HUES48 (cell line): ENCODE measurements around the gene PRKCA.

Source experiments
- H3K27ac ChIP-seq: one replicate; pipeline ENCODE4 v1.7.0; 2013; ENCODE audit warnings: low read depth, low read length, inconsistent platforms
- H3K27me3 ChIP-seq: 2 replicates; pipeline ENCODE4 v1.6.1; 2013; ENCODE audit warnings: mild to moderate bottlenecking, low read length; ENCODE audit not compliant: control insufficient read depth, insufficient read depth
- H3K36me3 ChIP-seq: 2 replicates; pipeline ENCODE4 v1.6.1; 2013; ENCODE audit warnings: low read length; ENCODE audit not compliant: control insufficient read depth, insufficient read depth
- H3K4me1 ChIP-seq: 2 replicates; pipeline ENCODE4 v1.6.1; 2013; ENCODE audit warnings: mild to moderate bottlenecking, low read length; ENCODE audit not compliant: control insufficient read depth, insufficient read depth
- H3K4me3 ChIP-seq: 2 replicates; pipeline ENCODE4 v1.5.1; 2013; ENCODE audit warnings: mild to moderate bottlenecking, low read depth, low read length
- H3K9ac ChIP-seq: 2 replicates; pipeline ENCODE4 v1.6.1; 2013; ENCODE audit warnings: mild to moderate bottlenecking, low read depth, low read length, moderate library complexity
- H3K9me3 ChIP-seq: 2 replicates; pipeline ENCODE4 v1.6.1; 2013; ENCODE audit warnings: low read length; ENCODE audit not compliant: control insufficient read depth, insufficient read depth

Gene PRKCA

GRCh38 chr17:66415366-66416206 is 113.2 kb downstream of the PRKCA start:
- Histone ChIP-seq H3K27ac (no peak overlapping the region), H3K4me1 (peaks cover 2% of the 10 kb centered on the region; the same call in 1 of the 2 replicates), H3K27me3 (no peaks in the 10 kb centered on the region), H3K36me3 (no peaks in the 10 kb centered on the region), H3K9me3 (no peaks in the 10 kb centered on the region), H3K4me3 (no peak overlapping the region), H3K9ac (no peak overlapping the region)

- no peak overlapping the region for H3K27ac ChIP-seq
- no peaks in the 10 kb centered on the region for H3K9me3 ChIP-seq
- H3K4me1 ChIP-seq = peaks cover 9% of the 10 kb centered on the region; the same call in 1 of the 2 replicates
- no peak overlapping the region for H3K4me3 ChIP-seq
- no peaks in the 10 kb centered on the region for H3K27me3 ChIP-seq
- H3K36me3 ChIP-seq = no peaks in the 10 kb centered on the region
- no peak overlapping the region for H3K9ac ChIP-seq
Measured at GRCh38 chr17:66416207-66416940, 114.0 kb downstream of the PRKCA start.

- Histone ChIP-seq H3K27ac (no peak overlapping the region), H3K27me3 (no peaks in the 10 kb centered on the region), H3K4me3 (no peak overlapping the region), H3K9me3 (no peaks in the 10 kb centered on the region), H3K9ac (no peak overlapping the region), H3K4me1 (peaks cover 9% of the 10 kb centered on the region; the same call in 1 of the 2 replicates), H3K36me3 (no peaks in the 10 kb centered on the region)
Measured at GRCh38 chr17:66417300-66417719, 114.9 kb downstream of the PRKCA start.

GRCh38 chr17:66420961-66421371 is 118.6 kb downstream of the PRKCA start:
- Histone ChIP-seq H3K27ac (no peak overlapping the region), H3K27me3 (no peaks in the 10 kb centered on the region), H3K36me3 (no peaks in the 10 kb centered on the region), H3K4me3 (no peak overlapping the region), H3K9ac (no peak overlapping the region), H3K9me3 (no peaks in the 10 kb centered on the region), H3K4me1 (peaks cover 20% of the 10 kb centered on the region)

- H3K9me3 ChIP-seq = no peaks in the 10 kb centered on the region
- no peaks in the 10 kb centered on the region for H3K27me3 ChIP-seq
- no peak overlapping the region for H3K9ac ChIP-seq
- H3K36me3 ChIP-seq = no peaks in the 10 kb centered on the region
- H3K4me1 ChIP-seq = peaks cover 20% of the 10 kb centered on the region
- H3K4me3 ChIP-seq = no peak overlapping the region
- no peak overlapping the region for H3K27ac ChIP-seq
Measured at GRCh38 chr17:66422186-66422585, 119.8 kb downstream of the PRKCA start.

GRCh38 chr17:66423056-66423955 is 120.9 kb downstream of the PRKCA start:
- Histone ChIP-seq H3K4me3 (no peak overlapping the region), H3K27me3 (no peaks in the 10 kb centered on the region), H3K4me1 (peaks cover 20% of the 10 kb centered on the region), H3K27ac (peak overlapping the region; percentile 59), H3K9me3 (no peaks in the 10 kb centered on the region), H3K36me3 (no peaks in the 10 kb centered on the region), H3K9ac (no peak overlapping the region)

GRCh38 chr17:66425756-66426396 is 123.5 kb downstream of the PRKCA start:
- Histone ChIP-seq H3K4me3 (no peak overlapping the region), H3K9me3 (no peaks in the 10 kb centered on the region), H3K4me1 (peaks cover 15% of the 10 kb centered on the region), H3K36me3 (no peaks in the 10 kb centered on the region), H3K27me3 (no peaks in the 10 kb centered on the region), H3K9ac (no peak overlapping the region), H3K27ac (no peak overlapping the region)

- H3K9ac ChIP-seq = no peak overlapping the region
- no peak overlapping the region for H3K27ac ChIP-seq
- H3K4me1 ChIP-seq = peaks cover 12% of the 10 kb centered on the region
- H3K9me3 ChIP-seq = no peaks in the 10 kb centered on the region
- no peaks in the 10 kb centered on the region for H3K36me3 ChIP-seq
- H3K4me3 ChIP-seq = no peak overlapping the region
- no peaks in the 10 kb centered on the region for H3K27me3 ChIP-seq
Measured at GRCh38 chr17:66426397-66427033, 124.1 kb downstream of the PRKCA start.

GRCh38 chr17:66427134-66427533 is 124.7 kb downstream of the PRKCA start:
- Histone ChIP-seq H3K4me1 (peaks cover 12% of the 10 kb centered on the region), H3K9me3 (no peaks in the 10 kb centered on the region), H3K36me3 (no peaks in the 10 kb centered on the region), H3K4me3 (no peak overlapping the region), H3K9ac (no peak overlapping the region), H3K27ac (no peak overlapping the region), H3K27me3 (no peaks in the 10 kb centered on the region)

GRCh38 chr17:66429680-66430079 is 127.3 kb downstream of the PRKCA start:
- Histone ChIP-seq H3K4me1 (no peaks in the 10 kb centered on the region; the same call in 1 of the 2 replicates), H3K27ac (no peak overlapping the region), H3K27me3 (no peaks in the 10 kb centered on the region), H3K36me3 (no peaks in the 10 kb centered on the region), H3K9me3 (no peaks in the 10 kb centered on the region), H3K4me3 (no peak overlapping the region), H3K9ac (no peak overlapping the region)
